DND-41 (cell line): ENCODE measurements around the gene MBD3L2.
A peak's percentile ranks its signal among the peaks of the same experiment; 100 is the strongest.
"Not testable (repeated sequence)": the region's sequence is repeated elsewhere in the genome, so short reads cannot be mapped to it uniquely, and the experiment has no call there.

ENCODE experiments used
- ATAC-seq: fragments of 200-7000 bp; cut with Tn5 transposase; 3 replicates; pipeline ENCODE4 v1.9.1; 2021; ENCODE audit warnings: low read depth; ENCODE audit not compliant: insufficient read depth
- DNase-seq: peaks from one replicate; pipeline ENCODE4 v3.0.0-alpha.2; 2020
- H2AFZ ChIP-seq: 2 replicates; pipeline ENCODE4 v1.6.0; 2012; ENCODE audit warnings: low read depth, low read length
- H3K27ac ChIP-seq: 2 replicates; pipeline ENCODE4 v1.5.1; 2012; ENCODE audit warnings: low read length, inconsistent platforms
- H3K27me3 ChIP-seq: fragments of 200-600 bp; sonication (generic); 2 replicates; pipeline ENCODE4 v1.6.0; 2012; ENCODE audit warnings: low read length, mild to moderate bottlenecking, inconsistent platforms; ENCODE audit not compliant: insufficient read depth, poor library complexity
- H3K36me3 ChIP-seq: 2 replicates; pipeline ENCODE4 v1.5.1; 2012; ENCODE audit warnings: low read length, inconsistent platforms; ENCODE audit not compliant: insufficient read depth
- H3K4me1 ChIP-seq: 2 replicates; pipeline ENCODE4 v1.5.1; 2012; ENCODE audit warnings: mild to moderate bottlenecking, low read length; ENCODE audit not compliant: insufficient read depth
- H3K4me2 ChIP-seq: 2 replicates; pipeline ENCODE4 v1.6.0; 2012; ENCODE audit warnings: mild to moderate bottlenecking, moderate library complexity, low read length, inconsistent platforms; ENCODE audit not compliant: insufficient read depth
- H3K4me3 ChIP-seq, 2 experiments: fragments of 200-600 bp in 1 of 2; shearing (Covaris generic) in 1 of 2; 2 replicates each; pipeline ENCODE4 v1.5.1; 2012 to 2016; ENCODE audit warnings: inconsistent platforms in 2 of 2, low read length in 2 of 2, mild to moderate bottlenecking in 2 of 2, low read depth in 1 of 2, moderate library complexity in 1 of 2
- H3K79me2 ChIP-seq: 2 replicates; pipeline ENCODE4 v1.6.0; 2012; ENCODE audit warnings: low read length, inconsistent platforms; ENCODE audit not compliant: insufficient read depth
- H3K9ac ChIP-seq: 2 replicates; pipeline ENCODE4 v1.6.0; 2012; ENCODE audit warnings: low read depth, mild to moderate bottlenecking, inconsistent platforms, low read length, moderate library complexity
- H3K9me3 ChIP-seq: 2 replicates; pipeline ENCODE4 v1.5.1; 2012; ENCODE audit warnings: low read length, moderate library complexity, mild to moderate bottlenecking, inconsistent platforms; ENCODE audit not compliant: insufficient read depth, severe bottlenecking
- H4K20me1 ChIP-seq: 2 replicates; pipeline ENCODE4 v1.6.0; 2012; ENCODE audit warnings: low read length; ENCODE audit not compliant: insufficient read depth

Gene MBD3L2

GRCh38 chr19:7030278-7030677, 18.8 kb upstream of the MBD3L2 start, which contains the start of gene MBD3L5:
MBD3L5 (plus strand) TSS chr19:7030578; CDS start chr19:7030612, 34 bp downstream.
- not testable (repeated sequence) for DNase-seq, H3K9me3 ChIP-seq, ATAC-seq

GRCh38 chr19:7040079-7040478, 9.0 kb upstream of the MBD3L2 start, which contains the start of gene MBD3L4:
MBD3L4 (minus strand) TSS chr19:7040179; CDS start chr19:7040144, 35 bp downstream.
- H3K27me3 ChIP-seq, H3K4me3 ChIP-seq, DNase-seq: not testable (repeated sequence)

More at GRCh38 chr19:7030278-7030677, 18.8 kb upstream of the MBD3L2 start, which contains the start of gene MBD3L5:
- H3K79me2 ChIP-seq, H3K27ac ChIP-seq, H3K4me2 ChIP-seq, H3K36me3 ChIP-seq, H3K4me3 ChIP-seq, H3K27me3 ChIP-seq, H3K4me1 ChIP-seq, H3K9ac ChIP-seq, H4K20me1 ChIP-seq, H2AFZ ChIP-seq: not testable (repeated sequence)

GRCh38 chr19:7041563-7041962, 7.6 kb upstream of the MBD3L2 start:
- ATAC-seq: 0 out of 3 replicates have a peak, but pooled peaks have one; percentile 33
- H3K79me2 ChIP-seq, H3K9ac ChIP-seq, H3K4me2 ChIP-seq, H3K9me3 ChIP-seq, H3K36me3 ChIP-seq, H3K27ac ChIP-seq, DNase-seq, H3K27me3 ChIP-seq, H3K4me3 ChIP-seq, H4K20me1 ChIP-seq, H2AFZ ChIP-seq, H3K4me1 ChIP-seq: not testable (repeated sequence)

More at GRCh38 chr19:7040079-7040478, 9.0 kb upstream of the MBD3L2 start, which contains the start of gene MBD3L4:
- H2AFZ ChIP-seq, H3K27ac ChIP-seq, H3K36me3 ChIP-seq, H3K4me2 ChIP-seq, ATAC-seq, H3K79me2 ChIP-seq, H4K20me1 ChIP-seq, H3K9me3 ChIP-seq, H3K9ac ChIP-seq, H3K4me1 ChIP-seq: not testable (repeated sequence)

- not testable (repeated sequence) for H3K4me3 ChIP-seq, H2AFZ ChIP-seq, H3K9me3 ChIP-seq, H3K79me2 ChIP-seq, H3K27ac ChIP-seq, H4K20me1 ChIP-seq, H3K4me2 ChIP-seq, H3K36me3 ChIP-seq, ATAC-seq, H3K4me1 ChIP-seq, H3K9ac ChIP-seq, H3K27me3 ChIP-seq, DNase-seq
These were observed 2.3 kb downstream of the MBD3L2 start for GRCh38 chr19:7051421-7051820.

GRCh38 chr19:7052896-7053295, 3.8 kb downstream of the MBD3L2 start:
- not testable (repeated sequence) for H2AFZ ChIP-seq, H4K20me1 ChIP-seq, H3K36me3 ChIP-seq, H3K27ac ChIP-seq, H3K4me2 ChIP-seq, H3K4me3 ChIP-seq, H3K27me3 ChIP-seq, H3K79me2 ChIP-seq, H3K9ac ChIP-seq, ATAC-seq, DNase-seq, H3K4me1 ChIP-seq, H3K9me3 ChIP-seq

GRCh38 chr19:7054635-7055368, 5.7 kb downstream of the MBD3L2 start:
- H3K79me2 ChIP-seq, DNase-seq, ATAC-seq, H3K4me1 ChIP-seq, H3K4me2 ChIP-seq, H3K4me3 ChIP-seq, H3K36me3 ChIP-seq, H4K20me1 ChIP-seq, H2AFZ ChIP-seq, H3K27me3 ChIP-seq, H3K9ac ChIP-seq, H3K9me3 ChIP-seq, H3K27ac ChIP-seq: not testable (repeated sequence)

- H2AFZ ChIP-seq, H3K27me3 ChIP-seq, H3K9me3 ChIP-seq, H3K4me1 ChIP-seq, H3K36me3 ChIP-seq, H4K20me1 ChIP-seq, H3K79me2 ChIP-seq, H3K4me2 ChIP-seq, H3K9ac ChIP-seq, H3K27ac ChIP-seq, DNase-seq, H3K4me3 ChIP-seq, ATAC-seq: not testable (repeated sequence)
These were observed 6.6 kb downstream of the MBD3L2 start for GRCh38 chr19:7055679-7056078.

GRCh38 chr19:7056371-7056770, 7.2 kb downstream of the MBD3L2 start:
- not testable (repeated sequence) for H3K79me2 ChIP-seq, DNase-seq, H2AFZ ChIP-seq, H3K9me3 ChIP-seq, ATAC-seq, H3K27ac ChIP-seq, H4K20me1 ChIP-seq, H3K4me3 ChIP-seq, H3K27me3 ChIP-seq, H3K4me2 ChIP-seq, H3K9ac ChIP-seq, H3K36me3 ChIP-seq, H3K4me1 ChIP-seq
